Coronary artery (tissue), 2 donors: ENCODE data around the gene CAPN1.

Experiments
- DNase-seq: peaks from one replicate; pipeline ENCODE4 v3.0.0-alpha.2; 2017; ENCODE audit warnings: low spot score
- H3K27ac ChIP-seq, 2 donors: fragments of 200-600 bp; sonication (generic); one replicate each; pipeline ENCODE4 v1.5.1; 2016 to 2019
- H3K4me3 ChIP-seq: fragments of 200-600 bp; sonication (generic); 2 replicates; pipeline ENCODE4 v1.5.1; 2016; ENCODE audit warnings: mild to moderate bottlenecking, moderate library complexity
- TF ChIP-seq, protein P1 (sequence below): fragments of 200-600 bp; sonication (generic); IDR thresholded peaks from one replicate; pipeline ENCODE4 v1.5.1; 2019; ENCODE audit warnings: antibody characterized with exemption

The CAPN1 gene

DNA sequence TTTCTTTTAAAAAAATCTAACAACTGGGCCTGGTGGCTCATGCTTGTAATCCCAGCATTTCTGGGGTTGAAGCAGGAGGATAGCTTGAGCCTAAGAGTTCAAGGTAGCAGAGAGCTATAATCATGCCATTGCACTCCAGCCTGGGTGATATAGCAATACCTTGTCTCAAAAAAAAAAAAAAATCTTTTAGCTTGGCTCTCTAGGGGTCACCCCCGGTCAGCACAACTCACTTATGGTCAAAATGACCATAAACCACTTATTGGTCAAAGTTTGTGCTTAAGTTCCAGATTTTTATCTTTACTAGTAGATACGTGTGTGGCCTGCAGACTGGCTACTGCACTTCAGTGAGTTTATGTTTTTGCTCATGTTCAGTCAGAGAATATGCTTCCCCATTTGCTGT, 18.0 kb upstream of the CAPN1 start:
- Histone ChIP-seq H3K4me3 (no peak overlapping the region), H3K27ac (no peak overlapping the region)
- DNase-seq, result no peak
- TF ChIP-seq, protein P1, sequence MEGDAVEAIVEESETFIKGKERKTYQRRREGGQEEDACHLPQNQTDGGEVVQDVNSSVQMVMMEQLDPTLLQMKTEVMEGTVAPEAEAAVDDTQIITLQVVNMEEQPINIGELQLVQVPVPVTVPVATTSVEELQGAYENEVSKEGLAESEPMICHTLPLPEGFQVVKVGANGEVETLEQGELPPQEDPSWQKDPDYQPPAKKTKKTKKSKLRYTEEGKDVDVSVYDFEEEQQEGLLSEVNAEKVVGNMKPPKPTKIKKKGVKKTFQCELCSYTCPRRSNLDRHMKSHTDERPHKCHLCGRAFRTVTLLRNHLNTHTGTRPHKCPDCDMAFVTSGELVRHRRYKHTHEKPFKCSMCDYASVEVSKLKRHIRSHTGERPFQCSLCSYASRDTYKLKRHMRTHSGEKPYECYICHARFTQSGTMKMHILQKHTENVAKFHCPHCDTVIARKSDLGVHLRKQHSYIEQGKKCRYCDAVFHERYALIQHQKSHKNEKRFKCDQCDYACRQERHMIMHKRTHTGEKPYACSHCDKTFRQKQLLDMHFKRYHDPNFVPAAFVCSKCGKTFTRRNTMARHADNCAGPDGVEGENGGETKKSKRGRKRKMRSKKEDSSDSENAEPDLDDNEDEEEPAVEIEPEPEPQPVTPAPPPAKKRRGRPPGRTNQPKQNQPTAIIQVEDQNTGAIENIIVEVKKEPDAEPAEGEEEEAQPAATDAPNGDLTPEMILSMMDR, result no peak

DNA sequence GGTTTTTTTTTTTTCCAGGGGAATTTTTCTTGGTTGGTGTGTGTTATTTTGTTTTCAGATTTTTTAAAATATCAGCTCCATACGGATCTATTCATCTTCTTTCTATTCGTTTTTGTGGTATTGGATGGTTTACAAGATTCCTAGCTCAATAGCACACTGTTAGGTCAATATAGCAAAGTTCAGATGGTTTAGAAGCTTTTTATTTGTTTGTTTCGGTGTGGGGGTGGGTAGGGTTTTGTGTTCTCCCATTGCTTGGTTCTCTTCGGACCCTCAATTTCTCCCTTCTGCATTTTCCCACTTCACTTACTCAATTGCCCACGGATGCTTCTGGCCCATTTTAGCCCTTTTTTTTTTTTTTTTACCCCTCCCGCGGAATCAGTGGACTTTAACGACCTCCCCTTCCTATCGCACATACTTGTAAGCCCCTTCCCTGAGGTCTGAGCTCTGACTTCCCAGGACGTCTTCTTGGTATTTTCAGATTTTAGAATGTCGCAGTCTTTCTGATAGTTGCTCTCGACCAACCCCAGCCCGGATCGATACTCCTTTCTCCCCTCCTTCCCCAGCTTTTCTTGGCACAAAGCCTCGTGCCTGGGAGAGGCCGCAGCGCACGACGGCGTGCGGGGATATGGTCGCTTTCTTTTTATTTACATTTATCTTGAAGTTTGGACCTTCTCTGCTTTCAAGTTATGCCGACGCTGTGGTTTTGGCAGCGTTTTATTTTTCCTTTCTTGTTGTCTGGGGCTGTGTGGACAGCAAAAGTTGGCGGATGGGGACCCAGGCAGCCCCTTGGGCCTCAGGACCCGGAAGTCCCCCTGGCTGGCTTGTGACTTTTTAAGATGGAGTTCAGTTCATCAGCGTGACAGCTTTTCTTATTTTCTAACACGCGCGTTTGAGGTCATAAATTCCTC, 16.1 kb upstream of the CAPN1 start:
- DNase-seq, result no peak
- no peak overlapping the region for H3K27ac ChIP-seq
- peak overlapping the region; percentile 1 for H3K4me3 ChIP-seq
- TF ChIP-seq, protein P1, result no peak

DNA sequence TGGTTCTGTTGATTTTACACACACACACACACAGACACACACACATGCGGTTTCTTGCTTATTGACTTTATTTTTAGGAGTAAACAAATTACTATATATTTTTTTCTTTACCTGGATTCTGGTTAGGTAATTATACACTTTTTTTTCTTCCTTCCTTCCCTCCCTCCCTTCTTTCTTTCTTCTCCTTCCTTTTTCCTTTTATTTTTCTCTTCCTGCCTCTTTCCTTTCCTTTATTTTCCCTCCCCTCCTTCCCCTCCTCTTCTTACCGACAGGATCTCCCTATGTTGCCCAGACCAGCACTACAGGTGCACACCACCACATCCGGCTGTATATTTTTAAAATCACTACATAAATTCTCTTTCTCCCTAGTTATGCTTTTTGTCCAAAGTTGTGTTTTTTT, 14.8 kb upstream of the CAPN1 start:
- H3K27ac ChIP-seq, result no peak overlapping the region
- TF ChIP-seq, protein P1, result no peak
- no peak overlapping the region for H3K4me3 ChIP-seq
- DNase-seq, result no peak

DNA sequence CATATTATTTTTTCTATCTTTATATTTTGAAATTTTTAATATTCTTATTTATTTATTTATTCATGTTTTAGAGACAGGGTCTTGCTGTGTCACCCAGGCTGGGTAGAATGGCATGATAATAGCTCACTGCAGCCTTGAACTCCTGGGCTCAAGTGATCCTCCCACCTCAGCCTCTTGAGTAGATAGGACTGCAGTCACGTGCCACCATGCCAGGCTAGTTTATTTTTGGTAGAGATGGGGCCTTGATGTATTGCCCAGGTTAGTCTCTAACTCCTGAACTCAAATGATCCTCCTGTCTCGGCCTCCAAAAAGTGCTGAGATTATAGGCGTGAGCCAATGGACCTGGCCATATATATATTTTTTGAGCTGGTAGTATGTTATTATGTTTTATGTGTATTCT, 14.1 kb upstream of the CAPN1 start:
- TF ChIP-seq, protein P1, result no peak
- H3K4me3 ChIP-seq, result no peak overlapping the region

DNA sequence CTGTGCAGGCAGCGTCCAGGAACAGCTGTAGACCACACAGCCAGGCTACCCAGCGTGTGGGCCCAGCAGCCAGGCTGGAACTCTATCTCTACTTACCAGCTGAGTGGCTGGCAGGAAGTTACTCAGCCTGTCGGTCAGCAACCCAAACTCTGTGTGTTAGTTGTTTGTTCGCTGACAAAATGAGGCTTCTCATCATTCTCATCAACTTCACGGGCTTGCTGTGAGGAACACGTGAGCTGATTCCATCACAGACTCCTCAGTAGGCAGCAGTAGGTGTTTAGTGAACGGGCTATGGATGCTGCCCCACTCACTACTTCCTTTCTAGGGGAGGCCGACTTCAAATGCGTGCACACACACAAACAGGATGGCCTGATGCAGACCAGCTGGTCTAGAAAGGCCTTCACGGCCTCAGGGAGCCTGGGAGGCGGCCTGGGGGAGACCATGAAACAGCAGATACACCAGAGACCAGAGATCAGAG, 12.5 kb upstream of the CAPN1 start:
- H3K27ac ChIP-seq, result no peak overlapping the region
- DNase-seq, result no peak
- TF ChIP-seq, protein P1, result no peak

More for the DNA sequence above, 14.1 kb upstream of the CAPN1 start:
- no peak overlapping the region for H3K27ac ChIP-seq
- DNase-seq, result no peak

DNA sequence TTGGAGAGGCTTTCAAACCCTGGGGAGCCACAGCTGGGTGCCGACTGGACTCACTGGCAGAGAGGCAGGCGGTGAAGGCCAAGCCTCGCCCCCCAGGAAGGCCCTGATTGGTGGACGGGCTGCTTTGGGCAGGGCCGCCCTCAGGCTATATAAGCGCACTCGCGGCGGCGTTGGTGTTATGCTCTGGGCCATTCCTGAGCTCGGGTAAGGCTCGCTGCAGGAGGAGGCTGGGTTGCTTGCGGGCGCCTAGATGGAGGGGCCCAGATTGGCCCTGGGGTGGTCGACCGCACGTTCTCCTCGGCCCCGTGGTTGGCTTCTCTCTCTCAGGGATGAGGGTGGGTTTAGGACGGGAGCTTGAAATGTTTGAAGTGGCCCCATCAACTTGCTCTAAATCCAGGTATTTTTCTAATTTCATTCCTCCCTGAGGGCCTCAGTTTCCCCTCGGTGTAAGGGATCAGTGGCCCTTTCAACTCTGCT, 11.6 kb upstream of the CAPN1 start, which contains the start of gene SPDYC:
Gene SPDYC, plus strand, starts transcription at position 176 of the 477 bp plus-strand sequence. CDS start 1,125 bp downstream, outside the sequence.
- H3K4me3 ChIP-seq, result no peak within 1 kb of the TSS
- no peak for DNase-seq
- no peak within 1 kb of the TSS for H3K27ac ChIP-seq
- TF ChIP-seq, protein P1, result no peak

More for the DNA sequence above, 12.5 kb upstream of the CAPN1 start:
- no peak overlapping the region for H3K4me3 ChIP-seq
